Neuronal stem cell (in vitro differentiated cells): Measurements from ENCODE around the gene UMAD1.

Experiments used
- DNase-seq: peaks from one replicate; pipeline ENCODE4 v3.0.0-alpha.2; 2013; ENCODE audit warnings: low spot score
- H2AFZ ChIP-seq: one replicate; pipeline ENCODE4 v1.6.1; 2013; ENCODE audit warnings: mild to moderate bottlenecking, low read length, inconsistent platforms
- H2AK5ac ChIP-seq: 2 replicates; pipeline ENCODE4 v1.6.1; 2013; ENCODE audit warnings: low read depth, mild to moderate bottlenecking, inconsistent platforms, low read length, moderate library complexity, mixed read lengths
- H2BK120ac ChIP-seq: 2 replicates; pipeline ENCODE4 v1.6.1; 2013; ENCODE audit warnings: low read depth, mild to moderate bottlenecking, inconsistent platforms, low read length, moderate library complexity, mixed read lengths
- H2BK12ac ChIP-seq: one replicate; pipeline ENCODE4 v1.6.1; 2013; ENCODE audit warnings: low read length, inconsistent platforms
- H2BK15ac ChIP-seq: 2 replicates; pipeline ENCODE4 v1.6.1; 2013; ENCODE audit warnings: mild to moderate bottlenecking, low read length, inconsistent platforms, mixed read lengths
- H2BK5ac ChIP-seq: one replicate; pipeline ENCODE4 v1.6.1; 2013; ENCODE audit warnings: inconsistent platforms, mild to moderate bottlenecking, low read length, moderate library complexity
- H3K14ac ChIP-seq: one replicate; pipeline ENCODE4 v1.6.1; 2013; ENCODE audit warnings: low read length, inconsistent platforms
- H3K18ac ChIP-seq: 2 replicates; pipeline ENCODE4 v1.6.1; 2013; ENCODE audit warnings: low read length, inconsistent platforms
- H3K23ac ChIP-seq: 2 replicates; pipeline ENCODE4 v1.6.1; 2013; ENCODE audit warnings: low read depth, mild to moderate bottlenecking, mixed read lengths, low read length, inconsistent platforms; ENCODE audit not compliant: poor library complexity
- H3K27ac ChIP-seq: replicated peaks from 3 replicates; pipeline ENCODE4 v1.5.1; 2013; ENCODE audit warnings: low read length, inconsistent platforms
- H3K27me3 ChIP-seq, 3 experiments: 2 replicates each; pipeline ENCODE4 v1.6.1; 2013; ENCODE audit warnings: low read length in 3 of 3, mild to moderate bottlenecking in 2 of 3, inconsistent platforms in 1 of 3, low read depth in 1 of 3, mixed read lengths in 1 of 3, moderate library complexity in 1 of 3; ENCODE audit not compliant: control insufficient read depth in 3 of 3, insufficient read depth in 3 of 3
- H3K36me3 ChIP-seq, 2 donors: replicated peaks in 1 of 2; 2 replicates each; pipeline ENCODE4 v1.6.1; 2013; ENCODE audit warnings: low read length in 2 of 2; ENCODE audit not compliant: control insufficient read depth in 2 of 2, insufficient read depth in 2 of 2
- H3K4ac ChIP-seq: 2 replicates; pipeline ENCODE4 v1.6.1; 2013; ENCODE audit warnings: inconsistent platforms, mild to moderate bottlenecking, low read length, moderate library complexity
- H3K4me1 ChIP-seq, 2 donors: 1 replicate in 1 of 2; 2 replicates in 1 of 2; pipeline ENCODE4 v1.6.1; 2013; ENCODE audit warnings: low read length in 2 of 2, low read depth in 1 of 2; ENCODE audit not compliant: control insufficient read depth in 2 of 2, insufficient read depth in 1 of 2
- H3K4me2 ChIP-seq: one replicate; pipeline ENCODE4 v1.6.1; 2013; ENCODE audit warnings: mild to moderate bottlenecking, low read length, inconsistent platforms; ENCODE audit not compliant: insufficient read depth, poor library complexity, severe bottlenecking
- H3K4me3 ChIP-seq, 2 donors: 2 replicates each; pipeline ENCODE4 v1.5.1; 2013; ENCODE audit warnings: low read length in 2 of 2, mild to moderate bottlenecking in 2 of 2, inconsistent platforms in 1 of 2, moderate library complexity in 1 of 2
- H3K79me1 ChIP-seq: one replicate; pipeline ENCODE4 v1.6.1; 2013; ENCODE audit warnings: low read depth, mild to moderate bottlenecking, inconsistent platforms, low read length, moderate library complexity
- H3K9ac ChIP-seq: one replicate; pipeline ENCODE4 v1.6.1; 2013; ENCODE audit warnings: mild to moderate bottlenecking, low read depth, low read length, inconsistent platforms; ENCODE audit not compliant: poor library complexity
- H3K9me3 ChIP-seq, 2 donors: replicated peaks in 1 of 2; 2 replicates each; pipeline versions ENCODE3 to v1.6.1; 2013; ENCODE audit warnings: low read length in 2 of 2, mild to moderate bottlenecking in 2 of 2, inconsistent platforms in 1 of 2, low read depth in 1 of 2, mixed read lengths in 1 of 2, moderate library complexity in 1 of 2; ENCODE audit not compliant: control insufficient read depth in 2 of 2, insufficient read depth in 1 of 2
- H4K8ac ChIP-seq: one replicate; pipeline ENCODE4 v1.6.1; 2013; ENCODE audit warnings: low read depth, mild to moderate bottlenecking, inconsistent platforms, low read length, moderate library complexity
- H4K91ac ChIP-seq: one replicate; pipeline ENCODE4 v1.6.1; 2013; ENCODE audit warnings: low read length, low read depth, mild to moderate bottlenecking, inconsistent platforms; ENCODE audit not compliant: poor library complexity
- WGBS, 2 donors: extraction: QIAGEN DNeasy Blood & Tissue Kit; methylation state at CpG; one replicate each; pipeline ENCODE4 v1.1.7; 2013; ENCODE audit warnings: missing lambda C conversion rate in 2 of 2, mixed read lengths in 1 of 2; ENCODE audit not compliant: insufficient read length in 2 of 2, insufficient replicate concordance in 1 of 2; ENCODE audit errors: extremely low coverage in 2 of 2; 5-methylcytosine and 5-hydroxymethylcytosine counted together

UMAD1 gene

DNA sequence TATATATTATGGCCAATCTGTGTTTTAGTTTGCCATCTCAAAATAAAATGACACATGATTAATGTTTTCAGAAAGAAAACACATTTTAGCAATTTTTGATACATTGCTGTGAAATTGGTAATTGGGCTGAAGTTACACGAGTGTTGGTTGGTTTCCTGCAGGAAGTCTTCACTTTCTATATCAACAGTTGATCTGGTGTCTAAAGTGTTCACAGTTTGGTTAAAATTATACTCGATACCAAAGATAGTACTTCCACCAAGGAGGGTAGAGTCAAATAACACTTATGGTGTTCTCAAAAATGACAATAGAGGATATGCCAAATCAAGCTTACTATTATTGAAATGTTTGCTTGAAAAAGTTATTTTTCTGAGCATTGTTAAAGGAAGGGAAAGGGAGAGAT lies 207.7 kb downstream of the UMAD1 start:
- Histone ChIP-seq H3K4me3 (no peak overlapping the region), H2BK120ac (no peak overlapping the region), H3K9ac (no peak overlapping the region), H3K9me3 (peaks cover 0 to 5% of the 10 kb centered on the region in 2 donors), H2BK5ac (no peak overlapping the region), H3K14ac (no peak overlapping the region), H3K4me1 (no peaks in the 10 kb centered on the region), H2AK5ac (no peak overlapping the region), H4K8ac (no peak overlapping the region), H3K18ac (no peak overlapping the region), H3K27me3 (no peaks in the 10 kb centered on the region), H3K4me2 (no peak overlapping the region), H2BK15ac (no peak overlapping the region), H3K79me1 (no peaks in the 10 kb centered on the region), H3K4ac (no peak overlapping the region), H3K23ac (no peak overlapping the region), H2AFZ (no peak overlapping the region), H2BK12ac (no peak overlapping the region), H4K91ac (no peak overlapping the region), H3K27ac (no peak overlapping the region), H3K36me3 (no peaks in the 10 kb centered on the region)
- no CpG with 5 or more reads among the region's 2 CpGs for WGBS, 2 donors
- DNase-seq = no peak

DNA sequence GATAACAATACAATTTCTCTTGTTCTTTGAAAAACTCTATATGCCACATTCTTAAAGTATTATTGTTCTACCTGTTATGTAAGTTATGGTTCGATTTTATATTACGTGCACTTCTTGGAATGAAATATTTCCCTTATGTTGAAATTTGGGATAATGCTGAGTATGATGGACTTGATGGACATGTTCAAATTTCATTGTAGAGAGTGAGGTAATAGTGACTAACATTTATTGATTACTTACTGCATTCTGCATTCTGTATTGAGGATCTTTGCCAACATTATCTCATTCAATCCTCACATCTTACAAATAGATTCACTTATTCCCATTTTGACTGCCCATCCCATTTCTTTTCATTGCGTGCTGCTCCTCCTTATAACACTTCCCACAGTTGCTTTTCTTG lies 208.3 kb downstream of the UMAD1 start:
- Histone ChIP-seq H3K9ac (no peak overlapping the region), H3K4me2 (no peak overlapping the region), H4K8ac (no peak overlapping the region), H3K4me1 (no peaks in the 10 kb centered on the region), H3K18ac (no peak overlapping the region), H3K23ac (no peak overlapping the region), H3K4me3 (no peak overlapping the region), H2AFZ (no peak overlapping the region), H3K27ac (no peak overlapping the region), H3K79me1 (no peaks in the 10 kb centered on the region), H2BK120ac (no peak overlapping the region), H2BK5ac (no peak overlapping the region), H4K91ac (no peak overlapping the region), H3K9me3 (peaks cover 0 to 5% of the 10 kb centered on the region in 2 donors), H2BK12ac (no peak overlapping the region), H3K36me3 (no peaks in the 10 kb centered on the region), H3K27me3 (no peaks in the 10 kb centered on the region), H2AK5ac (no peak overlapping the region), H2BK15ac (no peak overlapping the region), H3K14ac (no peak overlapping the region), H3K4ac (no peak overlapping the region)
- no CpG with 5 or more reads among the region's 3 CpGs for WGBS, 2 donors
- DNase-seq = no peak

- no peak overlapping the region for H3K4me2 ChIP-seq
- DNase-seq = no peak
- WGBS, 2 donors = no CpG with 5 or more reads among the region's 1 CpG
- H2BK15ac ChIP-seq = no peak overlapping the region
- no peak overlapping the region for H3K14ac ChIP-seq
- H3K23ac ChIP-seq = no peak overlapping the region
- no peaks in the 10 kb centered on the region for H3K4me1 ChIP-seq
- no peaks in the 10 kb centered on the region for H3K36me3 ChIP-seq
- H3K9ac ChIP-seq = no peak overlapping the region
- H3K4me3 ChIP-seq = no peak overlapping the region
- no peak overlapping the region for H3K18ac ChIP-seq
- no peak overlapping the region for H2BK5ac ChIP-seq
- no peaks in the 10 kb centered on the region for H3K79me1 ChIP-seq
- no peak overlapping the region for H2AK5ac ChIP-seq
- no peak overlapping the region for H2BK120ac ChIP-seq
- no peak overlapping the region for H3K27ac ChIP-seq
- H3K27me3 ChIP-seq = no peaks in the 10 kb centered on the region
- H4K8ac ChIP-seq = no peak overlapping the region
- no peak overlapping the region for H2AFZ ChIP-seq
- H3K4ac ChIP-seq = no peak overlapping the region
- no peak overlapping the region for H4K91ac ChIP-seq
- H2BK12ac ChIP-seq = no peak overlapping the region
- H3K9me3 ChIP-seq = peaks cover 6 to 14% of the 10 kb centered on the region in 2 donors
Observed at GRCh38 chr7:7850150-7850549, 209.6 kb downstream of the UMAD1 start.

DNA sequence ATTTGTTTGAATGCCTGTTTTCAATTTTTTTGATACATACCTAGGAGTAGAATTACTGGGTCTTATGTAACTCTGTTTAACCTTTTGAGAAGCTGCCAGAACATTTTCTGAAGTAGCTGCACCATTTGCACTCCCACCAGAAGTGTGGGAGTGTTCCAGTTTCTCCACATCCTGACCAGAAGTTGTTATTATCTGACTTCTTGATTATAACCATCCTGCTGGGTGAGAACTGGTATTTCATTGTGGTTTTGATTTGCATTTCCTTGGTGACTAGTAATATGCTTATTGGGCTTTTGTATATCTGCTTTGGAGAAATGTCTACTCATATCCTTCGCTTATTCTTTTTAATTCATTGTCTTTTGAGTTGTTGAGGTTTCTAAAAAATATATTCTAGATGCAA lies 210.8 kb downstream of the UMAD1 start:
- no peak overlapping the region for H3K23ac ChIP-seq
- DNase-seq = no peak
- H3K14ac ChIP-seq = no peak overlapping the region
- no CpG with 5 or more reads among the region's 1 CpG for WGBS, 2 donors
- H3K9me3 ChIP-seq = peaks cover 8 to 20% of the 10 kb centered on the region in 2 donors
- H4K91ac ChIP-seq = no peak overlapping the region
- H3K4me3 ChIP-seq = no peak overlapping the region
- no peak overlapping the region for H2AFZ ChIP-seq
- no peak overlapping the region for H2BK120ac ChIP-seq
- no peak overlapping the region for H3K27ac ChIP-seq
- no peaks in the 10 kb centered on the region for H3K36me3 ChIP-seq
- H3K4me1 ChIP-seq = no peaks in the 10 kb centered on the region
- H3K4me2 ChIP-seq = no peak overlapping the region
- no peak overlapping the region for H2BK12ac ChIP-seq
- no peak overlapping the region for H4K8ac ChIP-seq
- no peak overlapping the region for H3K9ac ChIP-seq
- H3K18ac ChIP-seq = no peak overlapping the region
- H2AK5ac ChIP-seq = no peak overlapping the region
- H2BK5ac ChIP-seq = no peak overlapping the region
- no peak overlapping the region for H3K4ac ChIP-seq
- no peaks in the 10 kb centered on the region for H3K27me3 ChIP-seq
- H2BK15ac ChIP-seq = no peak overlapping the region
- H3K79me1 ChIP-seq = no peaks in the 10 kb centered on the region
